Mesodermal cell (in vitro differentiated cells): ENCODE results near the gene C2CD4D.

Source experiments
- H3K27ac ChIP-seq: 2 replicates; pipeline ENCODE4 v1.7.0; 2013; ENCODE audit warnings: mild to moderate bottlenecking, low read depth, low read length, moderate library complexity; ENCODE audit not compliant: severe bottlenecking
- H3K36me3 ChIP-seq: 2 replicates; pipeline ENCODE4 v1.7.1; 2013; ENCODE audit warnings: mild to moderate bottlenecking, low read length, moderate library complexity; ENCODE audit not compliant: control insufficient read depth, insufficient read depth
- H3K4me1 ChIP-seq: one replicate; pipeline ENCODE4 v1.7.1; 2013; ENCODE audit warnings: mild to moderate bottlenecking, low read length; ENCODE audit not compliant: insufficient read depth, control insufficient read depth, poor library complexity, severe bottlenecking
- H3K4me3 ChIP-seq: 2 replicates; pipeline ENCODE4 v1.7.0; 2013; ENCODE audit warnings: low read length, control low read depth, mild to moderate bottlenecking; ENCODE audit not compliant: insufficient read depth, poor library complexity, severe bottlenecking; ENCODE audit errors: extremely low read depth
- H3K9me3 ChIP-seq: 2 replicates; pipeline ENCODE4 v1.7.1; 2013; ENCODE audit warnings: mild to moderate bottlenecking, low read length, moderate library complexity; ENCODE audit not compliant: control insufficient read depth
- WGBS, 2 experiments: methylation state at CpG; one replicate each; pipeline ENCODE4 v1.1.5; 2013; ENCODE audit warnings: missing lambda C conversion rate in 2 of 2; ENCODE audit not compliant: insufficient coverage in 2 of 2; 5-methylcytosine and 5-hydroxymethylcytosine counted together

Gene C2CD4D

GRCh38 chr1:151847867-151848596 lies 8.4 kb upstream of the C2CD4D start:
- Histone ChIP-seq H3K27ac (no peak overlapping the region), H3K9me3 (no peaks in the 10 kb centered on the region), H3K4me1 (peaks cover 22% of the 10 kb centered on the region), H3K36me3 (no peaks in the 10 kb centered on the region), H3K4me3 (no peak overlapping the region)
- 63 to 79% methylated on average over 4 to 5 of the region's 11 CpGs for WGBS, 2 experiments

- Histone ChIP-seq H3K4me3 (no peak overlapping the region), H3K36me3 (no peaks in the 10 kb centered on the region), H3K4me1 (peaks cover 27% of the 10 kb centered on the region), H3K9me3 (no peaks in the 10 kb centered on the region), H3K27ac (peak overlapping the region; percentile 69)
- WGBS, 2 experiments = 72 to 77% methylated on average over 4 to 8 of the region's 8 CpGs
Measured at GRCh38 chr1:151846686-151847237, 7.1 kb upstream of the C2CD4D start.

GRCh38 chr1:151846062-151846568 lies 6.5 kb upstream of the C2CD4D start:
- H3K27ac ChIP-seq = peak overlapping the region; percentile 69
- H3K9me3 ChIP-seq = no peaks in the 10 kb centered on the region
- H3K36me3 ChIP-seq = no peaks in the 10 kb centered on the region
- H3K4me3 ChIP-seq = no peak overlapping the region
- peaks cover 32% of the 10 kb centered on the region for H3K4me1 ChIP-seq
- WGBS, 2 experiments = 52 to 53% methylated on average over 6 of the region's 6 CpGs

DNA sequence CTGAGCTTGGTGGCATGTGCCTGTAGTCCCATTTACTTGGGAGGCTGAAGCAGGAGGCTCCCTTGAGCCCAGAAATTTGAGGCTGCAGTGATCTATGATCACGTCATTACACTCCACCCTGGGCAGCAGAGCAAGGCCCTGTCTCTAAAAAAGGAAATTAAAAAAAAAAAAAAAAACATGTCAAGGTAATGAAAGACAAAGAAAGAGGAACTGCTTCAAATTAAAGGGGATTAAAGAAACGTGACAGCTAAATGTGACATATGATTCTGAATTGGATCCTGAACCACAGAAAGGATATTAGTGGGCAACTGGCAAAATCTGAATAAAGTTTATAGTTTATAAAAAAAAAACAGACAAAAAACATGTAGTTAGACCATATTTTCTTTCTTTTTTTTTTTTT lies 3.8 kb upstream of the C2CD4D start:
- Histone ChIP-seq H3K4me3 (no peak overlapping the region), H3K4me1 (peaks cover 36% of the 10 kb centered on the region), H3K36me3 (no peaks in the 10 kb centered on the region), H3K9me3 (no peaks in the 10 kb centered on the region), H3K27ac (no peak overlapping the region)
- WGBS, 2 experiments = 83 to 100% methylated on average over 1 of the region's 2 CpGs

- H3K27ac ChIP-seq = no peak overlapping the region
- no peaks in the 10 kb centered on the region for H3K36me3 ChIP-seq
- H3K4me1 ChIP-seq = peaks cover 36% of the 10 kb centered on the region
- 63 to 80% methylated on average over 1 to 2 of the region's 2 CpGs for WGBS, 2 experiments
- no peak overlapping the region for H3K4me3 ChIP-seq
- no peaks in the 10 kb centered on the region for H3K9me3 ChIP-seq
Measured at GRCh38 chr1:151841141-151841540, 1.5 kb upstream of the C2CD4D start.

DNA sequence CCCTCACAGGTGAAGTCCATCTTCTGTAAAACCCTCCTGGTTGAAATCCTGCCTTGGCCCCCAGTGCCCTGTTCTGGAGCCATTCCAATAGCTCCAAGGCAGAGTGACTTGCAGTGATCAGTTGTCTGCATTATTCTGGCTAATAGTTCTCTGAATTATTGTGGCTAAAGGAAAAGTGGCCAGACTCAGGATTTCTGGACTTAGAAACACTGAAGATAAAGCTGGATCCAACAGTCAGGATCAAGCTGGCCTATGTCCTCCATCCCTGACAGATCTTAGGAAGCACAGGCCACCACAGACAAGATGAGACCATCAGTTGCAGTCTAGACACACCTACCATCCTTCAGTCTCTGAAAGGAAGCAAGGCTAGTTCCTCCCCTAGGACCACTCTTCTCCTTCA lies 801 bp upstream of the C2CD4D start:
- no peaks in the 10 kb centered on the region for H3K36me3 ChIP-seq
- H3K4me3 ChIP-seq = peak overlapping the region; percentile 29
- peak overlapping the region; percentile 70 for H3K27ac ChIP-seq
- no peaks in the 10 kb centered on the region for H3K9me3 ChIP-seq
- peaks cover 31% of the 10 kb centered on the region for H3K4me1 ChIP-seq

- H3K36me3 ChIP-seq = no peaks in the 10 kb centered on the region
- H3K9me3 ChIP-seq = no peaks in the 10 kb centered on the region
- H3K4me3 ChIP-seq = peak overlapping the region; percentile 29
- 7 to 12% methylated on average over 11 to 14 of the region's 16 CpGs for WGBS, 2 experiments
- H3K27ac ChIP-seq = no peak overlapping the region
- peaks cover 29% of the 10 kb centered on the region for H3K4me1 ChIP-seq
Measured at GRCh38 chr1:151839082-151839412, 573 bp downstream of the C2CD4D start.

- WGBS, 2 experiments = 1% methylated on average over 87 to 97 of the region's 117 CpGs
- Histone ChIP-seq H3K9me3 (no peaks in the 10 kb centered on the region), H3K27ac (no peak overlapping the region), H3K4me1 (peaks cover 29% of the 10 kb centered on the region), H3K4me3 (peak overlapping the region; percentile 29), H3K36me3 (no peaks in the 10 kb centered on the region)
Measured at GRCh38 chr1:151838222-151839081, 1.2 kb downstream of the C2CD4D start.

GRCh38 chr1:151837884-151838221 lies 1.8 kb downstream of the C2CD4D start:
- H3K4me3 ChIP-seq = no peak overlapping the region
- WGBS, 2 experiments = 10 to 15% methylated on average over 19 to 26 of the region's 26 CpGs
- no peak overlapping the region for H3K27ac ChIP-seq
- no peaks in the 10 kb centered on the region for H3K9me3 ChIP-seq
- no peaks in the 10 kb centered on the region for H3K36me3 ChIP-seq
- peaks cover 29% of the 10 kb centered on the region for H3K4me1 ChIP-seq

GRCh38 chr1:151837197-151837596 lies 2.4 kb downstream of the C2CD4D start:
- Histone ChIP-seq H3K9me3 (no peaks in the 10 kb centered on the region), H3K36me3 (no peaks in the 10 kb centered on the region), H3K27ac (no peak overlapping the region), H3K4me3 (no peak overlapping the region), H3K4me1 (peaks cover 28% of the 10 kb centered on the region)
- WGBS, 2 experiments = 74 to 84% methylated on average over 2 to 3 of the region's 3 CpGs
